Breast epithelium (tissue), 4 donors: ENCODE data around the gene GUCA2A. TPM values are rescaled to one million over a fixed set of nuclear protein-coding genes. Genes with fewer than 3 reads are reported as not detected.

Experiments used
- DNase-seq, 2 donors: peaks; one replicate each; pipeline ENCODE4 v3.0.0-alpha.2; 2019; ENCODE audit warnings: low spot score in 2 of 2
- H3K27ac ChIP-seq, 2 donors: fragments of 200-600 bp; sonication (generic) in 1 of 2; one replicate each; pipeline ENCODE4 v1.5.1; 2016 to 2019; ENCODE audit warnings: mild to moderate bottlenecking in 1 of 2
- H3K27me3 ChIP-seq, 2 donors: fragments of 200-600 bp; sonication (generic) in 1 of 2; one replicate each; pipeline versions ENCODE4 v1.5.1 to v1.6.0; 2017 to 2019; ENCODE audit warnings: control low read depth in 1 of 2, mild to moderate bottlenecking in 1 of 2
- H3K36me3 ChIP-seq: fragments of 200-600 bp; one replicate; pipeline ENCODE4 v1.5.1; 2019
- H3K4me1 ChIP-seq, 2 donors: fragments of 200-600 bp; sonication (generic); one replicate each; pipeline ENCODE4 v1.5.1; 2016 to 2019; ENCODE audit warnings: control low read depth in 1 of 2
- H3K4me3 ChIP-seq, 3 donors: fragments of 200-600 bp; sonication (generic); 1 replicate in 2 of 3; 2 replicates in 1 of 3; pipeline ENCODE4 v1.5.1; 2016 to 2019; ENCODE audit warnings: mild to moderate bottlenecking in 3 of 3, moderate library complexity in 2 of 3
- H3K9me3 ChIP-seq, 2 donors: fragments of 200-600 bp; sonication (generic) in 1 of 2; one replicate each; pipeline ENCODE4 v1.5.1; 2016 to 2019; ENCODE audit warnings: control low read depth in 1 of 2
- POLR2A ChIP-seq: fragments of 450-650 bp; IDR thresholded peaks from one replicate; pipeline ENCODE4 v1.6.1; 2016; ENCODE audit warnings: antibody characterized with exemption, mild to moderate bottlenecking, moderate library complexity
- POLR2AphosphoS5 ChIP-seq, 3 donors: sonication (generic); formaldehyde crosslinking; IDR thresholded peaks; one replicate each; pipeline ENCODE4 v1.6.1; 2017; ENCODE audit warnings: antibody characterized with exemption in 3 of 3
- intact Hi-C: fragments of 100-400 bp; cut with DNase I; formaldehyde crosslinking; loops from one replicate; pipeline ENCODE4 v1.15.1; 2023; ENCODE audit warnings: low total_unique reads
- total RNA-seq, 3 donors: library from RNA; depleted of rRNA; stranded (reverse); fragments of >200 nt; gene quantifications; one replicate each; pipeline ENCODE4 v1.1.0, GENCODE V29; 2016
- TF ChIP-seq, protein P1 (sequence below), 3 donors: fragments of 450-650 bp; IDR thresholded peaks; one replicate each; pipeline ENCODE4 v1.5.1; 2016 to 2017; ENCODE audit warnings: antibody characterized with exemption in 3 of 3, mild to moderate bottlenecking in 3 of 3, moderate library complexity in 3 of 3

GUCA2A gene
- total RNA-seq, 3 donors from 2014 or later, result 8.8 TPM; not detected in 2

DNA sequence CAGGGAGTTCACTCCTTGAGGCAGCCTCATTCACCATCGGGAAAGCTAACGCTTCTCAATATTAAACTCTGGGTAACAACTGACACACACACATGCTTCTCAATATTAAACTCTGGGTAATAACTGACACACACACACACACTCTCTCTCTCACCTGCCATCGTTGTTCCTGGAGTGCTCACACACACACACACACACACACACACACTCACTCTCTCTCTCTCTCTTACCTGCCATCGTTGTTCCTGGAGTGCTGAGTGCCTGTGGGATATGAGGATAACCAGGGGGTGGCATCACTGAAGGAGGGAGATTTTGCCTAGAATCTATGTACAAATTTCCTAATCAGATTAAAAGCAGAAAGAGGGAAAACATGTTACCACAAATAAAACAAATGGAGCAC lies 17.1 kb upstream of the GUCA2A start:
- TF ChIP-seq POLR2A, result no peak
- TF ChIP-seq, protein P1, sequence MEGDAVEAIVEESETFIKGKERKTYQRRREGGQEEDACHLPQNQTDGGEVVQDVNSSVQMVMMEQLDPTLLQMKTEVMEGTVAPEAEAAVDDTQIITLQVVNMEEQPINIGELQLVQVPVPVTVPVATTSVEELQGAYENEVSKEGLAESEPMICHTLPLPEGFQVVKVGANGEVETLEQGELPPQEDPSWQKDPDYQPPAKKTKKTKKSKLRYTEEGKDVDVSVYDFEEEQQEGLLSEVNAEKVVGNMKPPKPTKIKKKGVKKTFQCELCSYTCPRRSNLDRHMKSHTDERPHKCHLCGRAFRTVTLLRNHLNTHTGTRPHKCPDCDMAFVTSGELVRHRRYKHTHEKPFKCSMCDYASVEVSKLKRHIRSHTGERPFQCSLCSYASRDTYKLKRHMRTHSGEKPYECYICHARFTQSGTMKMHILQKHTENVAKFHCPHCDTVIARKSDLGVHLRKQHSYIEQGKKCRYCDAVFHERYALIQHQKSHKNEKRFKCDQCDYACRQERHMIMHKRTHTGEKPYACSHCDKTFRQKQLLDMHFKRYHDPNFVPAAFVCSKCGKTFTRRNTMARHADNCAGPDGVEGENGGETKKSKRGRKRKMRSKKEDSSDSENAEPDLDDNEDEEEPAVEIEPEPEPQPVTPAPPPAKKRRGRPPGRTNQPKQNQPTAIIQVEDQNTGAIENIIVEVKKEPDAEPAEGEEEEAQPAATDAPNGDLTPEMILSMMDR (IDR thresholded peaks at IDR 0.05), result no peak
- TF ChIP-seq POLR2AphosphoS5 (IDR thresholded peaks at IDR 0.05), result no peak
- H3K27me3 ChIP-seq, result no peaks in the 10 kb centered on the region
- intact Hi-C loops, result no loop called here
- DNase-seq, result no peak
- H3K9me3 ChIP-seq, result no peaks in the 10 kb centered on the region
- H3K4me1 ChIP-seq, result no peaks in the 10 kb centered on the region
- H3K36me3 ChIP-seq, result no peaks in the 10 kb centered on the region
- H3K4me3 ChIP-seq, result no peak overlapping the region
- H3K27ac ChIP-seq, result no peak overlapping the region

GRCh38 chr1:42179900-42180329 lies 15.4 kb upstream of the GUCA2A start:
- TF ChIP-seq POLR2A, result no peak
- TF ChIP-seq POLR2AphosphoS5 (IDR thresholded peaks at IDR 0.05), result no peak
- TF ChIP-seq, protein P1 (IDR thresholded peaks at IDR 0.05), result no peak
- Histone ChIP-seq H3K9me3 (no peaks in the 10 kb centered on the region), H3K4me3 (no peak overlapping the region), H3K36me3 (no peaks in the 10 kb centered on the region), H3K27me3 (no peaks in the 10 kb centered on the region), H3K27ac (no peak overlapping the region), H3K4me1 (no peaks in the 10 kb centered on the region)
- DNase-seq, result no peak
- intact Hi-C loops, result no loop called here

GRCh38 chr1:42179275-42179674 lies 14.7 kb upstream of the GUCA2A start:
- no peaks in the 10 kb centered on the region for H3K36me3 ChIP-seq
- no peaks in the 10 kb centered on the region for H3K4me1 ChIP-seq
- no peaks in the 10 kb centered on the region for H3K27me3 ChIP-seq
- no peak overlapping the region for H3K27ac ChIP-seq
- H3K4me3 ChIP-seq, result no peak overlapping the region
- intact Hi-C loops, result no loop called here
- DNase-seq, result no peak
- no peak for TF ChIP-seq POLR2AphosphoS5 (IDR thresholded peaks at IDR 0.05)
- TF ChIP-seq, protein P1 (IDR thresholded peaks at IDR 0.05), result no peak
- no peak for TF ChIP-seq POLR2A
- H3K9me3 ChIP-seq, result no peaks in the 10 kb centered on the region

GRCh38 chr1:42178249-42178648 lies 13.7 kb upstream of the GUCA2A start:
- H3K9me3 ChIP-seq, result no peaks in the 10 kb centered on the region
- DNase-seq, result no peak
- peaks cover 2 to 7% of the 10 kb centered on the region in 2 donors for H3K4me1 ChIP-seq
- H3K27ac ChIP-seq, result no peak overlapping the region
- no peak for TF ChIP-seq POLR2AphosphoS5 (IDR thresholded peaks at IDR 0.05)
- TF ChIP-seq, protein P1 (IDR thresholded peaks at IDR 0.05), result no peak
- no peak for TF ChIP-seq POLR2A
- no peaks in the 10 kb centered on the region for H3K27me3 ChIP-seq
- no peak overlapping the region for H3K4me3 ChIP-seq
- intact Hi-C loops, result no loop called here
- no peaks in the 10 kb centered on the region for H3K36me3 ChIP-seq

GRCh38 chr1:42177541-42177981 lies 13.0 kb upstream of the GUCA2A start:
- intact Hi-C loops, result no loop called here
- H3K9me3 ChIP-seq, result no peaks in the 10 kb centered on the region
- TF ChIP-seq POLR2A (no peak), POLR2AphosphoS5 (IDR thresholded peaks at IDR 0.05) (no peak)
- TF ChIP-seq, protein P1 (IDR thresholded peaks at IDR 0.05), result no peak
- H3K4me3 ChIP-seq, result no peak overlapping the region
- H3K27me3 ChIP-seq, result no peaks in the 10 kb centered on the region
- H3K27ac ChIP-seq, result peak overlapping the region in 1 of 2 donors; percentile 25
- no peak for DNase-seq
- H3K36me3 ChIP-seq, result no peaks in the 10 kb centered on the region
- H3K4me1 ChIP-seq, result peaks cover 9 to 14% of the 10 kb centered on the region in 2 donors
